Measurements from ENCODE around the gene CAMLG.

CAMLG gene

GRCh38 chr5:134758504-134759341 lies 20.4 kb downstream of the CAMLG start, which contains the start of gene DDX46 (continued):
- TF ChIP-seq, protein P1, sequence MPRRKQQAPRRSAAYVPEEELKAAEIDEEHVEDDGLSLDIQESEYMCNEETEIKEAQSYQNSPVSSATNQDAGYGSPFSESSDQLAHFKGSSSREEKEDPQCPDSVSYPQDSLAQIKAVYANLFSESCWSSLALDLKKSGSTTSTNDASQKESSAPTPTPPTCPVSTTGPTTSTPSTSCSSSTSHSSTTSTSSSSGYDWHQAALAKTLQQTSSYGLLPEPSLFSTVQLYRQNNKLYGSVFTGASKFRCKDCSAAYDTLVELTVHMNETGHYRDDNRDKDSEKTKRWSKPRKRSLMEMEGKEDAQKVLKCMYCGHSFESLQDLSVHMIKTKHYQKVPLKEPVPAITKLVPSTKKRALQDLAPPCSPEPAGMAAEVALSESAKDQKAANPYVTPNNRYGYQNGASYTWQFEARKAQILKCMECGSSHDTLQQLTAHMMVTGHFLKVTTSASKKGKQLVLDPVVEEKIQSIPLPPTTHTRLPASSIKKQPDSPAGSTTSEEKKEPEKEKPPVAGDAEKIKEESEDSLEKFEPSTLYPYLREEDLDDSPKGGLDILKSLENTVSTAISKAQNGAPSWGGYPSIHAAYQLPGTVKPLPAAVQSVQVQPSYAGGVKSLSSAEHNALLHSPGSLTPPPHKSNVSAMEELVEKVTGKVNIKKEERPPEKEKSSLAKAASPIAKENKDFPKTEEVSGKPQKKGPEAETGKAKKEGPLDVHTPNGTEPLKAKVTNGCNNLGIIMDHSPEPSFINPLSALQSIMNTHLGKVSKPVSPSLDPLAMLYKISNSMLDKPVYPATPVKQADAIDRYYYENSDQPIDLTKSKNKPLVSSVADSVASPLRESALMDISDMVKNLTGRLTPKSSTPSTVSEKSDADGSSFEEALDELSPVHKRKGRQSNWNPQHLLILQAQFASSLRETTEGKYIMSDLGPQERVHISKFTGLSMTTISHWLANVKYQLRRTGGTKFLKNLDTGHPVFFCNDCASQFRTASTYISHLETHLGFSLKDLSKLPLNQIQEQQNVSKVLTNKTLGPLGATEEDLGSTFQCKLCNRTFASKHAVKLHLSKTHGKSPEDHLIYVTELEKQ (tag by site-specific recombination; IDR thresholded peaks at IDR 0.05; ENCODE audit: borderline replicate concordance): peak; percentile 47; the same call in 1 of the 2 replicates
- TF ChIP-seq HOXC10 (CRISPR knock-in tag; IDR thresholded peaks at IDR 0.05) (no peak), ZEB2 (tag by site-specific recombination; IDR thresholded peaks at IDR 0.05) (peak; percentile 81; the same call in 1 of the 2 replicates), ZNF423 (tag by site-specific recombination; IDR thresholded peaks at IDR 0.05) (no peak; the same call in 1 of the 2 replicates), ZNF704 (tag by site-specific recombination; IDR thresholded peaks at IDR 0.05) (no peak), ZNF112 (tag by site-specific recombination; IDR thresholded peaks at IDR 0.05) (no peak), ZNF2 (tag by site-specific recombination; IDR thresholded peaks at IDR 0.05) (peak; percentile 96), ZNF394 (tag by site-specific recombination; IDR thresholded peaks at IDR 0.05; ENCODE audit: borderline replicate concordance) (peak; percentile 81; the same call in 1 of the 2 replicates), ZNF16 (tag by site-specific recombination; IDR thresholded peaks at IDR 0.05; ENCODE audit: low read depth) (no peak), ZNF626 (tag by site-specific recombination; IDR thresholded peaks at IDR 0.05) (no peak), ZNF148 (tag by site-specific recombination; IDR thresholded peaks at IDR 0.05; ENCODE audit: borderline replicate concordance) (no peak), ZNF292 (tag by site-specific recombination; IDR thresholded peaks at IDR 0.05; ENCODE audit: borderline replicate concordance, low read depth) (no peak), ZNF677 (tag by site-specific recombination; IDR thresholded peaks at IDR 0.05) (no peak), ZNF24 (tag by site-specific recombination; IDR thresholded peaks at IDR 0.05) (peak; percentile 92), ZNF830 (tag by site-specific recombination; IDR thresholded peaks at IDR 0.05; ENCODE audit: low read depth) (no peak), ZNF488 (tag by site-specific recombination; IDR thresholded peaks at IDR 0.05) (no peak), SCRT1 (tag by site-specific recombination; IDR thresholded peaks at IDR 0.05; ENCODE audit: borderline replicate concordance) (no peak), ZNF549 (tag by site-specific recombination; IDR thresholded peaks at IDR 0.05) (peak; percentile 78), ZNF596 (tag by site-specific recombination; IDR thresholded peaks at IDR 0.05) (no peak), ZNF843 (tag by site-specific recombination; IDR thresholded peaks at IDR 0.05) (peak; percentile 72; the same call in 1 of the 2 replicates), IKZF3 (tag by site-specific recombination; IDR thresholded peaks at IDR 0.05) (0 out of 2 replicates have a peak, but pooled peaks have one; percentile 20), ZNF239 (tag by site-specific recombination; IDR thresholded peaks at IDR 0.05) (no peak), ZNF548 (tag by site-specific recombination; IDR thresholded peaks at IDR 0.05) (no peak)
- TF ChIP-seq, protein P2, sequence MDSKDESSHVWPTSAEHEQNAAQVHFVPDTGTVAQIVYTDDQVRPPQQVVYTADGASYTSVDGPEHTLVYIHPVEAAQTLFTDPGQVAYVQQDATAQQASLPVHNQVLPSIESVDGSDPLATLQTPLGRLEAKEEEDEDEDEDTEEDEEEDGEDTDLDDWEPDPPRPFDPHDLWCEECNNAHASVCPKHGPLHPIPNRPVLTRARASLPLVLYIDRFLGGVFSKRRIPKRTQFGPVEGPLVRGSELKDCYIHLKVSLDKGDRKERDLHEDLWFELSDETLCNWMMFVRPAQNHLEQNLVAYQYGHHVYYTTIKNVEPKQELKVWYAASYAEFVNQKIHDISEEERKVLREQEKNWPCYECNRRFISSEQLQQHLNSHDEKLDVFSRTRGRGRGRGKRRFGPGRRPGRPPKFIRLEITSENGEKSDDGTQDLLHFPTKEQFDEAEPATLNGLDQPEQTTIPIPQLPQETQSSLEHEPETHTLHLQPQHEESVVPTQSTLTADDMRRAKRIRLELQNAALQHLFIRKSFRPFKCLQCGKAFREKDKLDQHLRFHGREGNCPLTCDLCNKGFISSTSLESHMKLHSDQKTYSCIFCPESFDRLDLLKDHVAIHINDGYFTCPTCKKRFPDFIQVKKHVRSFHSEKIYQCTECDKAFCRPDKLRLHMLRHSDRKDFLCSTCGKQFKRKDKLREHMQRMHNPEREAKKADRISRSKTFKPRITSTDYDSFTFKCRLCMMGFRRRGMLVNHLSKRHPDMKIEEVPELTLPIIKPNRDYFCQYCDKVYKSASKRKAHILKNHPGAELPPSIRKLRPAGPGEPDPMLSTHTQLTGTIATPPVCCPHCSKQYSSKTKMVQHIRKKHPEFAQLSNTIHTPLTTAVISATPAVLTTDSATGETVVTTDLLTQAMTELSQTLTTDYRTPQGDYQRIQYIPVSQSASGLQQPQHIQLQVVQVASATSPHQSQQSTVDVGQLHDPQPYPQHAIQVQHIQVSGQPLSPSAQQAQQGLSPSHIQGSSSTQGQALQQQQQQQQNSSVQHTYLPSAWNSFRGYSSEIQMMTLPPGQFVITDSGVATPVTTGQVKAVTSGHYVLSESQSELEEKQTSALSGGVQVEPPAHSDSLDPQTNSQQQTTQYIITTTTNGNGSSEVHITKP (tag by site-specific recombination; IDR thresholded peaks at IDR 0.05): peak; percentile 74
- TF ChIP-seq, protein P3, sequence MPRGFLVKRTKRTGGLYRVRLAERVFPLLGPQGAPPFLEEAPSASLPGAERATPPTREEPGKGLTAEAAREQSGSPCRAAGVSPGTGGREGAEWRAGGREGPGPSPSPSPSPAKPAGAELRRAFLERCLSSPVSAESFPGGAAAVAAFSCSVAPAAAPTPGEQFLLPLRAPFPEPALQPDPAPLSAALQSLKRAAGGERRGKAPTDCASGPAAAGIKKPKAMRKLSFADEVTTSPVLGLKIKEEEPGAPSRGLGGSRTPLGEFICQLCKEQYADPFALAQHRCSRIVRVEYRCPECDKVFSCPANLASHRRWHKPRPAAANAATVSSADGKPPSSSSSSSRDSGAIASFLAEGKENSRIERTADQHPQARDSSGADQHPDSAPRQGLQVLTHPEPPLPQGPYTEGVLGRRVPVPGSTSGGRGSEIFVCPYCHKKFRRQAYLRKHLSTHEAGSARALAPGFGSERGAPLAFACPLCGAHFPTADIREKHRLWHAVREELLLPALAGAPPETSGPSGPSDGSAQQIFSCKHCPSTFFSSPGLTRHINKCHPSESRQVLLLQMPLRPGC (tag by site-specific recombination; IDR thresholded peaks at IDR 0.05): peak; percentile 32; the same call in 1 of the 2 replicates
